ENCODE measurements around the gene SDR42E1.

SDR42E1 gene

DNA sequence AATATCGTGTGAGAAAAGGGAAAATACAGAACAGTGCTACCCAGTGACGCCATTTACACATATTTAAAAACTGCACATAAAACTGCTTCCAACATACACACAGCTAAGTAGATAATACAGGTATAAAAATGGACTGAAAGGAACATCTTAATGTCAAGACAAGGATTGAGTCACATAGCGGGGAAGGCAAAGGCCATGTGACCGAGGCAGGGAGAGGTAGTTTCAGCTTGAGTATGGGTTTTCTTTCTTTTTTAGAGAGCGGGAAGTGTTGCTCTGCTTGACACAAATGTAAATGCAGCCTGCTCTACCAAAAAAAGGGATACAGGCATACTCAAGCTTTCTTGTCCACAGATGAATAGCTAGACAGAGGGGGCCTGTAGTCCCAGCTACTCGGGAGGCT is 46.5 kb downstream of the SDR42E1 start:
- no peaks in the 10 kb centered on the region for H3K27me3 ChIP-seq (ENCODE audit: insufficient read depth, low read length)
- H3K27ac ChIP-seq (ENCODE audit: low read length) = no peak overlapping the region

DNA sequence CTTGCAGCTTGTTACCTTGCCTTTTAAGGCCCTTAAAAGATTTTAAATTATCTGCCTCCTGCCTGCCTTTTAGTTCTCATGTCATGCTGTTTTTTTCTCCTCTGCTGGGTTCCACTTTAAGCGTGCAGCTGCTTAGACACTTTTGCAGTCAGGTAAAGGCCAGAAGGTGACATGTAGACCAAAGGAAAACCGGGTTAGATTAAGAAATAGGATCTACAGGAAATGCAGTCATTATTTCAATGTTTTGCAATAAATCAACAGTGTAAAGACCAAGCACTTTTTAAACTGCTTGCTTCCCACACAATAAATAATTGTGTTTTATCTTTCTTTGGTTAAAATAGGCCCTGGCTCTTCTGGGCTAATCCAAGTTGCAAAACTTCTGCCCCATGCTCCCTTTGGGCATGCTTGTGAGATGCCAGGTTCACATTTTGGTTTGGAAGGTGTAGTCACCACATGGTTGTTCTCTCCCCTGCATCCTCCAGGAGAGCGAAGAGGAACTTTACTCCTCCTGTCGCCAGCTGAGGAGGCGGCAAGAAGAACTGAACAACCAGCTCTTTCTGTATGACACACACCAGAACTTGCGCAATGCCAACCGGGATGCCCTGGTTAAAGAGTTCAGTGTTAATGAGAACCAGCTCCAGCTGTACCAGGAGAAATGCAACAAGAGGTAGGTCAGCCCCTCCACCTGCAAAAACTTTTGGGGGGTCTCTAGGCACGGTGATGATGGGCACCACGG is 54.9 kb downstream of the SDR42E1 start:
- no peak overlapping the region for H3K9ac ChIP-seq (ENCODE audit: low read depth, low read length)
- H3K4me3 ChIP-seq (ENCODE audit: low read length) = no peak overlapping the region
- H3K4me1 ChIP-seq (ENCODE audit: insufficient read depth, low read length) = no peaks in the 10 kb centered on the region
- H3K36me3 ChIP-seq (ENCODE audit: insufficient read depth, low read depth, low read length) = no peaks in the 10 kb centered on the region
- 0 out of 2 replicates have a peak, but pooled peaks cover 4% of the 10 kb centered on the region for H3K9me3 ChIP-seq (ENCODE audit: insufficient read depth, low read depth, low read length)
- no peaks in the 10 kb centered on the region for H3K27me3 ChIP-seq (ENCODE audit: insufficient read depth, low read length)
- no peak overlapping the region for H3K27ac ChIP-seq (ENCODE audit: low read length)

More for the DNA sequence above, 46.5 kb downstream of the SDR42E1 start:
- Histone ChIP-seq H3K4me3 (ENCODE audit: low read length) (no peak overlapping the region), H3K9ac (ENCODE audit: low read depth, low read length) (no peak overlapping the region), H3K36me3 (ENCODE audit: insufficient read depth, low read depth, low read length) (no peaks in the 10 kb centered on the region), H3K9me3 (ENCODE audit: insufficient read depth, low read depth, low read length) (peaks cover 7% of the 10 kb centered on the region; the same call in 1 of the 2 replicates), H3K4me1 (ENCODE audit: insufficient read depth, low read length) (no peaks in the 10 kb centered on the region)

DNA sequence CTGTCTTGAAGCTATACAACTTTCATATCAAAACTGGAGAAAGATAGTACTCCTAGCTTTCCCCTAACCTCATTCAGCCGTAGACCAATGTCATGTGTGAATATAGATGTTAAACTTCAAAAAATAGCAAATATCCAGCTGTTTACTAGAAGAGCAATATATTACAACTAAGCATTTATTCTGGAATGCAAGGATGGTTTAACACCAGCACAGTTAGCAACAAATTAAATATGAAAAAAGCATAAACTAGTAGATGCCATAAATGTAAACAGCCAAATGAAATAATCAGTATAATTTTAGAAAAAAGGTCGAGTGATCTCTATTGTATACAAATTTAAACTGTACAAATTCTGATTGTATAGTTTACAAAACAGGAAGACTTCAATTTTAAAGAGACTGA is 59.7 kb downstream of the SDR42E1 start:
- H3K4me1 ChIP-seq (ENCODE audit: insufficient read depth, low read length) = no peaks in the 10 kb centered on the region
- no peaks in the 10 kb centered on the region for H3K36me3 ChIP-seq (ENCODE audit: insufficient read depth, low read depth, low read length)
- no peak overlapping the region for H3K4me3 ChIP-seq (ENCODE audit: low read length)
- H3K27ac ChIP-seq (ENCODE audit: low read length) = no peak overlapping the region
- 0 out of 2 replicates have a peak, but pooled peaks cover 8% of the 10 kb centered on the region for H3K9me3 ChIP-seq (ENCODE audit: insufficient read depth, low read depth, low read length)
- no peaks in the 10 kb centered on the region for H3K27me3 ChIP-seq (ENCODE audit: insufficient read depth, low read length)
- H3K9ac ChIP-seq (ENCODE audit: low read depth, low read length) = no peak overlapping the region

DNA sequence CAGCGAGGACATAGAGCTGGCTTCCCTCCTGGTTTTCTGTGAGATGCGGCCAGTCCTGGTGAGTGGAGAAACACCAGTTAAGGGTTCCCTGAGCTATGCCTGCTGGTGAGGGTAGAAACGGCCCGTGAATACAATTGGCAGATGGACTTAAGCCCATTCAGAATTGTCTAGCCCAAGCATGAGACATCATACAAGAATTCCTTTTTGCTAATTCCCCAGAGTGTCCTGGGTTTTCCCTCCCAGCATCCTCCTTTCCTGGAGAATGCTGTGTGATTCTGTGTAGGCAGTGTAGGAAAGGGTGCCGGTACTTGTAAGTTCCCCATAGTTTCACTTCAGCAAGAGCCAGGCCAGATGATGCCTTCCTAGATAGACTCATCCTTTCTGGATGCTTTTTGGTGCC is 65.1 kb downstream of the SDR42E1 start:
- Histone ChIP-seq H3K36me3 (ENCODE audit: insufficient read depth, low read depth, low read length) (no peaks in the 10 kb centered on the region), H3K9me3 (ENCODE audit: insufficient read depth, low read depth, low read length) (0 out of 2 replicates have a peak, but pooled peaks cover 2% of the 10 kb centered on the region), H3K9ac (ENCODE audit: low read depth, low read length) (no peak overlapping the region), H3K27me3 (ENCODE audit: insufficient read depth, low read length) (peaks cover 20% of the 10 kb centered on the region; the same call in 1 of the 2 replicates), H3K27ac (ENCODE audit: low read length) (no peak overlapping the region), H3K4me1 (ENCODE audit: insufficient read depth, low read length) (peaks cover 15% of the 10 kb centered on the region), H3K4me3 (ENCODE audit: low read length) (no peak overlapping the region)

DNA sequence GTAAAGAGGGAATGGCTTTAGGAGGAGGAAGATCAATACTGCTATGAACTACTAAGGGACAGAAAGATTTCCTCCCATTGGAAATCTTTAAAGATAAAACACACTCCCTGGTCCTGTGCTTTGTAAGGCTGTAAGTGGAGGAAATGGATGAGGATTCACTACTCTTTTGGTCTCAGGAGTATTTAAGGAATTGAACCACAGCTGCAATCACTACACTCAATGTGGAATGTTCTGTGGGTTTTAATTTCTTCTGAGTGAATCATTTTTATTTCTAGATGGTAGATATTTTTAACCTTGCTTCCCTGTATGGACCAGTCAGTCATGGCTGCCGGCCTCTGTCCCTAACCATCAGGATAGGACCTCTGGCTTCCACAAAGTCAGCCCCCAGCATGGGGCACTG is 65.6 kb downstream of the SDR42E1 start:
- Histone ChIP-seq H3K4me1 (ENCODE audit: insufficient read depth, low read length) (peaks cover 15% of the 10 kb centered on the region), H3K36me3 (ENCODE audit: insufficient read depth, low read depth, low read length) (no peaks in the 10 kb centered on the region), H3K9me3 (ENCODE audit: insufficient read depth, low read depth, low read length) (no peaks in the 10 kb centered on the region), H3K4me3 (ENCODE audit: low read length) (no peak overlapping the region), H3K9ac (ENCODE audit: low read depth, low read length) (no peak overlapping the region), H3K27ac (ENCODE audit: low read length) (no peak overlapping the region), H3K27me3 (ENCODE audit: insufficient read depth, low read length) (peaks cover 20% of the 10 kb centered on the region; the same call in 1 of the 2 replicates)

DNA sequence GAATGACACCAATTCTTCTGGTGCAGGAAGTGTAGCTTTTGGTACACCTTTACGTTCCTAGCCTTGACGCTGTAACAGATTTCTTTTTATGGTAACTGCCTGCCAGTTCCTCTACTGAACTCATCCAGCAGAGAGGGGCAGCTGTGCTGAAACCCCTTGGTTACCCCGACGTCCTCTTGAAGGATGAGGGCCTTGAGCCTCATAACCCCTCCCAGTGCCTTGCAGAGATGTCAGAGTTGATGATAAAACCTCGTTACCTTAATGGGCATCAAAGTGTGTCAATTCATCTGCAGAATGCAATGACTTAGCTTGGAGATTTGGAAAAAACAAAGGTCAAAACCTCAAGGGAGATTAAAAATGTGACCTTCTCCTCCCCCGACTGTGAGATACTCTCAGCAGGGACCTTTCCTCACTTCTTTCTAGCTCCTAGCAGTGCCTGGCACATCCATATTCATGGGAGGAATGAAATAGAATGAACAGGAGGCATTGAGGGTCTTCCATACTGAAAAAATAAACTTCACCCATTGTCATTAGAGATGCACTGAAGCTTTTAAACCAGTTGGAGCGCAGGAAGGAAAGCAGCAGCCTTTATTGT is 69.2 kb downstream of the SDR42E1 start:
- H3K27ac ChIP-seq (ENCODE audit: low read length) = no peak overlapping the region
- H3K4me3 ChIP-seq (ENCODE audit: low read length) = peak overlapping the region; percentile 18; the same call in 1 of the 2 replicates
- H3K4me1 ChIP-seq (ENCODE audit: insufficient read depth, low read length) = peaks cover 26% of the 10 kb centered on the region
- H3K9ac ChIP-seq (ENCODE audit: low read depth, low read length) = no peak overlapping the region
- no peaks in the 10 kb centered on the region for H3K9me3 ChIP-seq (ENCODE audit: insufficient read depth, low read depth, low read length)
- H3K27me3 ChIP-seq (ENCODE audit: insufficient read depth, low read length) = peaks cover 20% of the 10 kb centered on the region; the same call in 1 of the 2 replicates
- H3K36me3 ChIP-seq (ENCODE audit: insufficient read depth, low read depth, low read length) = no peaks in the 10 kb centered on the region

DNA sequence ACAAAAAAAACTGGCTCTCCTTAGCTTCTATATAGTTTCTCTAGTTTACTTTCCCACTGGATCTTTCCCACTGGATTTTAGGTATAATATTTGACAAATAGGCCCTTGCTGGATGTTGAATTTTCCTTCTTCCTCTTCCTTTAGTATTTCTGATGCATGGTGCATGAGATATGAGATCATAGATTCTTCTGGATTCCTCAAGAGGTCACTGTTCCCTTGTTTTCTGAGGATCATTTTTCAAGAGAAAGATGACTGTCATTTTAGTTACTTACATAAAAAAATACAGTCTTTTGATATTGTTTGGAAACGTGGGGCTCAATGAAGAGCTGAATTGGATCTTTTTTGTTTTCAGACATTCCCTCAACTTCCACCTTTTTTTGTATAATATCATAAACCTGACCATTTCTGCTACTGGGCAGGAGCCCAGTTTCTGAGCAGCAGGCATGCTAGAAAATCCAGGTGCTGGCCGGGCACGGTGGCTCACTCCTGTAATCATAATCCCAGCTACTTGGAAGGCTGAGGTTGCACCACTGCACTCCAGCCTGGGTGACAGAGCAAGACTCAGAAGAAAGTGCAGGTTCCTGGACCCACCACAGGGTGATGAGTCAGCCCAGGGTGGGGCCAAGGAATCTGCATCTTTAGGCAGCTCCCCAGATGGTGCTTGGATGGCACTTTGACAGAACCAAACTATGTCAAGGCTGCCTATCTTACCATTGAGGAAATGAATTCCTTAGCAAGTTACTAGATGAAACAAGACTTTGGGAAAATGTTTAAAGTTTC is 70.3 kb downstream of the SDR42E1 start:
- Histone ChIP-seq H3K9me3 (ENCODE audit: insufficient read depth, low read depth, low read length) (no peaks in the 10 kb centered on the region), H3K27ac (ENCODE audit: low read length) (no peak overlapping the region), H3K9ac (ENCODE audit: low read depth, low read length) (no peak overlapping the region), H3K4me1 (ENCODE audit: insufficient read depth, low read length) (peaks cover 26% of the 10 kb centered on the region), H3K27me3 (ENCODE audit: insufficient read depth, low read length) (peaks cover 20% of the 10 kb centered on the region; the same call in 1 of the 2 replicates), H3K36me3 (ENCODE audit: insufficient read depth, low read depth, low read length) (no peaks in the 10 kb centered on the region), H3K4me3 (ENCODE audit: low read length) (no peak overlapping the region)

DNA sequence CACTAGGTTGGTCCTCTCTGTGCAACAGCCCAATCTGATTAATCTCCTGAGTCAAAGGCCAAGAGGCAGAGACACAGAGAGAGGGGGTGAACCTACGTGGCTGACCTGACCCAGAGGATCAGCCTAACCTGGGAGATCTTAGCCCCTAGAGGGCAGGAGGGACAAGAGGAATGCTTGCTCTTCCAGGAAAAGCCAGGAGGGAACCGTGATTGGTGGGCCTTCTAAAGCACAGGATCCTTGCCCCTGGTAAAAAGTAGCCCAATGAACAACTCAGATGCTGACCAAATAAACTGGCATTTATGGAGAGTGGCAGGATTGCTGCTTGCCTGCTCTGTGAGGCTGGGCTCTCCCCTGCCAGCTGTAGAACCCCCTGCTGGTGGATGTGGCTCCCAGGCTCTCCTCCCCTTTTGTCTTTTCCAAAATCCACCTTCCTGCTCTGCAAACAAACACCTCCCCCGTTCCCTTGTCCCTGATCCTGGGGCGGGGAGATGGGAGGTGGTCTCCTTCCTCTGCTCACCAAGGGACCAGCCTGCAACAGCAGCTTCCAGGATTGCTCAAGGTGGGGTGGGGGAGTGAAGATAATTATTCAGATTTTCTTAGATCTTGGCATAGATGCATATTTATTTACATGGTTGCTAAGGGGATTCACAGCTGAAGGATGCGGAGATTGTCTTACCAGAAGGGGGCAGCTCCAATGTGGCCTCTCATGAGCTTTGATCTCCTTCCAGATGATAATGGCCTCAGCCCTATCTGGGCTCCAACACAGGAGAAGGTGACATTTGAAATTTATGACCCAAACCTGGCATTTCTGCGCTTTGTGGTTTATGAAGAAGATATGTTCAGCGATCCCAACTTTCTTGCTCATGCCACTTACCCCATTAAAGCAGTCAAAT is 71.9 kb downstream of the SDR42E1 start:
- H3K27ac ChIP-seq (ENCODE audit: low read length) = no peak overlapping the region
- peaks cover 20% of the 10 kb centered on the region; the same call in 1 of the 2 replicates for H3K27me3 ChIP-seq (ENCODE audit: insufficient read depth, low read length)
- peaks cover 26% of the 10 kb centered on the region for H3K4me1 ChIP-seq (ENCODE audit: insufficient read depth, low read length)
- H3K9ac ChIP-seq (ENCODE audit: low read depth, low read length) = peak overlapping the region; percentile 38; the same call in 1 of the 2 replicates
- no peak overlapping the region; the same call in 1 of the 2 replicates for H3K4me3 ChIP-seq (ENCODE audit: low read length)
- no peaks in the 10 kb centered on the region for H3K9me3 ChIP-seq (ENCODE audit: insufficient read depth, low read depth, low read length)
- no peaks in the 10 kb centered on the region for H3K36me3 ChIP-seq (ENCODE audit: insufficient read depth, low read depth, low read length)

Measured in iPS-20b (cell line).